ENCODE data around the gene NFATC4.

GRCh38 chr14:24382064-24382371 is 14.0 kb downstream of the NFATC4 start:
- TF ChIP-seq CTCF (IDR thresholded peaks at IDR 0.05) (no peak), EP300 (IDR thresholded peaks at IDR 0.05) (no peak), POLR2A (IDR thresholded peaks at IDR 0.05) (no peak)
